GM20000 (cell line): ENCODE results near the gene MAD1L1.

ENCODE experiments used
- DNase-seq: peaks from one replicate; pipeline ENCODE4 v3.0.0; 2012; ENCODE audit warnings: low spot score
- TF ChIP-seq, protein P1 (sequence below): IDR thresholded peaks from 2 replicates; pipeline ENCODE4 v1.5.1; 2012; ENCODE audit warnings: mild to moderate bottlenecking, control low read depth; ENCODE audit errors: extremely low read depth, missing control alignments

MAD1L1 gene

DNA sequence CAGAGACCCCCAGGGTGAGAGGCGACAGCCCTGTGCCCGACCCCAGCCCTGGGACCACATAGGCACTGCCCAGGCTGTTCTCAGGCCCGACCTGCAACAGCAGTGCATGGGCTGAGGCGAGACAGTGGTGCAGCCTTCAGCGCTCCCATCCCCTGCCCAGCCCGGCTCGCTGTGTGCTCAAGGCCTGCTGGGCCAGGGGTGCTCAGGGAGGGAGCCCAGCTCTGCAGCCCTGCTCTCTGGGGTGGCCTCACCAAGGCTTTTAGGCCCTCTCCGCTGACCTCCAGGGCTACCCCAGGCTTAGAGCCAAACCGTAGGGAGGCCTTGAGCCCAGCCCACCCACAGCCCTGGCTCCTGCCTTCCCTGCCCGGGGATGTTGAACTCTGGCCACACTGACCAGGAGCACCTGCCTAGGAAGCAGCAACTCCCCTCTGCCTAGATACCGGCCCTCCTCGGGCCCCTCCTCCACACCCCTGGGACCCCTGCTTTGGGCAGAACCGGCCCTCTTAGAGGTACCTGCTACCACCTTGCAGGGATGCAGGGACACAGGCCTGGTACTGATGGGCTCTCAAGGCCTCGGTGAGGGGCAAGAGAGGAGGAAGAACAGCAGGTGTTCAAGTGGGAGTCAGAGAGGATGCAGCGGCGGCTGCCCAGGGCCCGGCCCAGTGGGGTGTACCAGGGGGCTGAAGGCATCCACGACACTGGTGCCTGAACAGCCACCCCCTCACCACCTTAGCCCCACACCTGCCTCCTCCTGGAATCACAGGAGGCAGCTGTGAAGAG, 331.1 kb downstream of the MAD1L1 start:
- DNase-seq: no peak
- TF ChIP-seq, protein P1, sequence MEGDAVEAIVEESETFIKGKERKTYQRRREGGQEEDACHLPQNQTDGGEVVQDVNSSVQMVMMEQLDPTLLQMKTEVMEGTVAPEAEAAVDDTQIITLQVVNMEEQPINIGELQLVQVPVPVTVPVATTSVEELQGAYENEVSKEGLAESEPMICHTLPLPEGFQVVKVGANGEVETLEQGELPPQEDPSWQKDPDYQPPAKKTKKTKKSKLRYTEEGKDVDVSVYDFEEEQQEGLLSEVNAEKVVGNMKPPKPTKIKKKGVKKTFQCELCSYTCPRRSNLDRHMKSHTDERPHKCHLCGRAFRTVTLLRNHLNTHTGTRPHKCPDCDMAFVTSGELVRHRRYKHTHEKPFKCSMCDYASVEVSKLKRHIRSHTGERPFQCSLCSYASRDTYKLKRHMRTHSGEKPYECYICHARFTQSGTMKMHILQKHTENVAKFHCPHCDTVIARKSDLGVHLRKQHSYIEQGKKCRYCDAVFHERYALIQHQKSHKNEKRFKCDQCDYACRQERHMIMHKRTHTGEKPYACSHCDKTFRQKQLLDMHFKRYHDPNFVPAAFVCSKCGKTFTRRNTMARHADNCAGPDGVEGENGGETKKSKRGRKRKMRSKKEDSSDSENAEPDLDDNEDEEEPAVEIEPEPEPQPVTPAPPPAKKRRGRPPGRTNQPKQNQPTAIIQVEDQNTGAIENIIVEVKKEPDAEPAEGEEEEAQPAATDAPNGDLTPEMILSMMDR: no peak

GRCh38 chr7:1900847-1901246, 331.9 kb downstream of the MAD1L1 start:
- no peak for DNase-seq
- TF ChIP-seq, protein P1: no peak

DNA sequence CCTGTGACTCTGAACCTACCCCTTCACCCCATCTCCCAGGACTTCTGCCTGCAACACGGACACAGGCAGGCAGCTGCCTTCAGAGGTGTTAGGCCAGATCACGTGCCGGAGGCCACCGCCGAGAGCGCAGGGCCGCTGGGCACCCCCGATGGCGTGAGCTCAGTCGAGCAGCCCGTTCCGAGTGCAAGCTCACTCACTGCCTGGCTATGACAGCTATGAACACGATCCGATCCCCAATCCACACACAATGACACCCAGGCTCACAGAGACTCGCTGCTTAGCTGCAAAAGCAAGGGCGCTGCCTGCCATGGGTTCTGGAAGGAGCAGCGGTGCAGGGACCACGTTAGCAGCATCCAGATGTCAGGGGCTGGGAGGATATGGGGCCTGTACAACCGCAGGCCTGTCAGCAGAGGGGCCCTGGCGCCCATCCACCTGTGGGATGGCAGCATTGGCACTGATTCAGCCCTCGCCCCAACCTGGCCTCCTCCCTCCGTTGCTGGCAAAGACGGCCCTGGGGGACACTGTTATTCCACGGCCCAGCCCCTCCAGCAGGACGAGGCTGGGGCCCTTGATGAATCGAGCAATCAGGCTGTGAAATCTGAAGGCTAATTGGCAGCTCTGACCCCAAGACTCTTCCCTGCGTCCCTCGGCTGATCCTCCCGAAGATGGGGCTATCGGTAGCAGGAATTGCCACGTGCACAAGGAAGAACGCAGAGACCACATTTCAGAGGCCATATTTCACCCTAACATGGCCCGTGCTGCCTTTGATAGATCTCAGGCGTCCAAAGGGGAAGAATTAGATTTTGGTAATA, 332.6 kb downstream of the MAD1L1 start:
- no peak for DNase-seq
- TF ChIP-seq, protein P1: no peak

- no peak for DNase-seq
- TF ChIP-seq, protein P1: no peak
These were observed 333.5 kb downstream of the MAD1L1 start for GRCh38 chr7:1899196-1899595.

DNA sequence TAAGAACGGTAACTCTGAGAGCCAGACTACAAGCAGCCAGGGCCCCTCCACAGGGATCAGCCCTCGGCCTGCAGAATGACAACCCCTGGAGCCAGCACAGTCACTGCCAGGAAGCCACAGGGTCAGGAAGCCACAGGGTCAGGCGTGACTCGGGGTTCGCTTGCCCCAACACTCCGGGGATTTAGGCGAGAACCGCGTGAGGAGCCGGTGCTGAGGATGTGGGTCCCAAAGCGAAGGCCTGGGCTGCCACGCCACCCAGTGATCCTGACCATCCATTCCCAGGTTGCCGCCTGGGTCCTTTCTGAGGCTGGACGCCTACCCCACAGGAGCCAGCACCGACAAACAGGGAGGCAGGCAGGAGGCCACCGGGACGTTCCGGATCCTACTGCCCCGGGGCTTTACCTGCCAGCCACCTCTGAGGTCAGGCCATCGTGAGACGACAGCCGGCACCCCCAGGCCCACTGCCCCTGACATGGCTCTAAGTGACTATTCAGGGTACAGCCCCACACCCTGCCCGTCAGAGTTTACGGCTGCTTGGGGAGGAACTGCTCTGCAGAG, 334.0 kb downstream of the MAD1L1 start:
- no peak for DNase-seq
- TF ChIP-seq, protein P1: no peak

DNA sequence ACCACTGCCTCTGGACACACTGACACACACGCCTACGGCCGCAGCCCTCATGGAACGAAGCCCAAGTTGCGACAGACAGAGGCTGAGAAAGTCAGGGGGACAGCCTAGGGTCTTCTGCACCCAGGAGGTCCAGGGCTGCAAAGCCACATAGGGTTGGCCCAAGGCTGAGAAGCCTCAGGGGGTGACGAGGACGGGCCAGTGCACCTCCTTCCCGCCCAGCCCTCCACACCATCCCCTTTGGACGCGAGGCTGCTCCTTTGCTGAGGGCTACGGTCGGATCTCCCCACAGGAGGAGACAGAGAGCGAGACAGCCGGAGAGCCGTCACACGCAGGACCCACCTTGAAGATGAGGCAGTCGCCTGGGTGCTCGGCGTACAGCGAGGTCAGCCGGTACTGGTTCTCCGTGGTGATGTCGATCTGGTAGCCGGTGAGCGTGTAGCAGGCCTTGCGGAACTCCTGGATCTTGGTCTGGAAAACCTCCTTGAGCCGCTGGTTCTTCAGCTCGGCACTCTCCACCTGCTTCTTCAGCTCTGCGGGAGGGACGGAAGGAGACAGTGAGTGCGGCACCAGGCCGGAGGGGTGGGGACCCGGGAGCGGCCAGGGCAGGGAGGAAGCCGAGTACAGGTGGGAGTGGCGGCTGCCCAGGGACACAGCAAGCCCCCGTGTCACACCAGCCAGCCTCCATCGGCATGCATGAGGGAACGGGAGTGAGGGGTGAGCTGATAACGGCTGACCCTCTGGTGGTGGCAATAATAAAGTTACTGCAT, 334.7 kb downstream of the MAD1L1 start:
- TF ChIP-seq, protein P1: no peak
- no peak for DNase-seq
